ENCODE data around the gene UBE2I. TPM values are rescaled to one million over a fixed set of nuclear protein-coding genes. Genes with fewer than 3 reads are reported as not detected.

Gene UBE2I
- total and polyA plus RNA-seq, 2 donors from 2014 or later = 62.2 to 97.1 TPM

GRCh38 chr16:1330931-1331711 is 21.7 kb downstream of the UBE2I start:
- TF ChIP-seq, protein P1, sequence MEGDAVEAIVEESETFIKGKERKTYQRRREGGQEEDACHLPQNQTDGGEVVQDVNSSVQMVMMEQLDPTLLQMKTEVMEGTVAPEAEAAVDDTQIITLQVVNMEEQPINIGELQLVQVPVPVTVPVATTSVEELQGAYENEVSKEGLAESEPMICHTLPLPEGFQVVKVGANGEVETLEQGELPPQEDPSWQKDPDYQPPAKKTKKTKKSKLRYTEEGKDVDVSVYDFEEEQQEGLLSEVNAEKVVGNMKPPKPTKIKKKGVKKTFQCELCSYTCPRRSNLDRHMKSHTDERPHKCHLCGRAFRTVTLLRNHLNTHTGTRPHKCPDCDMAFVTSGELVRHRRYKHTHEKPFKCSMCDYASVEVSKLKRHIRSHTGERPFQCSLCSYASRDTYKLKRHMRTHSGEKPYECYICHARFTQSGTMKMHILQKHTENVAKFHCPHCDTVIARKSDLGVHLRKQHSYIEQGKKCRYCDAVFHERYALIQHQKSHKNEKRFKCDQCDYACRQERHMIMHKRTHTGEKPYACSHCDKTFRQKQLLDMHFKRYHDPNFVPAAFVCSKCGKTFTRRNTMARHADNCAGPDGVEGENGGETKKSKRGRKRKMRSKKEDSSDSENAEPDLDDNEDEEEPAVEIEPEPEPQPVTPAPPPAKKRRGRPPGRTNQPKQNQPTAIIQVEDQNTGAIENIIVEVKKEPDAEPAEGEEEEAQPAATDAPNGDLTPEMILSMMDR (IDR thresholded peaks at IDR 0.05; ENCODE audit: borderline replicate concordance, extremely low read depth, insufficient read depth) = no peak
- intact Hi-C loops (cut with DNase I) = no loop called here
- Histone ChIP-seq H3K27me3 (ENCODE audit: control insufficient read depth, insufficient read depth, low read length) (peaks cover 13% of the 10 kb centered on the region), H3K27ac (ENCODE audit: low read depth in 2 of 2, low read length in 2 of 2) (peak overlapping the region; percentile 74 to 76), H3K9ac (ENCODE audit: low read length in 3 of 3) (peak overlapping the region in 1 of 3 donors; percentile 73), H3K36me3 (ENCODE audit: control insufficient read depth in 2 of 3, insufficient read depth in 3 of 3, low read length in 3 of 3) (no peaks in the 10 kb centered on the region), H3K4me1 (ENCODE audit: control insufficient read depth in 2 of 3, insufficient read depth in 2 of 3, low read depth in 1 of 3, low read length in 3 of 3) (peaks cover 0 to 13% (median 12%) of the 10 kb centered on the region in 3 donors), H3K9me3 (ENCODE audit: control insufficient read depth in 2 of 3, insufficient read depth in 1 of 3, low read length in 3 of 3) (no peaks in the 10 kb centered on the region), H3K4me3 (ENCODE audit: low read length in 3 of 3) (peak overlapping the region in 2 of 3 donors; percentile 40 to 56)
- FAIRE-seq = no peak
- peak in 2 of 5 donors; percentile 63 to 81 for DNase-seq

DNA sequence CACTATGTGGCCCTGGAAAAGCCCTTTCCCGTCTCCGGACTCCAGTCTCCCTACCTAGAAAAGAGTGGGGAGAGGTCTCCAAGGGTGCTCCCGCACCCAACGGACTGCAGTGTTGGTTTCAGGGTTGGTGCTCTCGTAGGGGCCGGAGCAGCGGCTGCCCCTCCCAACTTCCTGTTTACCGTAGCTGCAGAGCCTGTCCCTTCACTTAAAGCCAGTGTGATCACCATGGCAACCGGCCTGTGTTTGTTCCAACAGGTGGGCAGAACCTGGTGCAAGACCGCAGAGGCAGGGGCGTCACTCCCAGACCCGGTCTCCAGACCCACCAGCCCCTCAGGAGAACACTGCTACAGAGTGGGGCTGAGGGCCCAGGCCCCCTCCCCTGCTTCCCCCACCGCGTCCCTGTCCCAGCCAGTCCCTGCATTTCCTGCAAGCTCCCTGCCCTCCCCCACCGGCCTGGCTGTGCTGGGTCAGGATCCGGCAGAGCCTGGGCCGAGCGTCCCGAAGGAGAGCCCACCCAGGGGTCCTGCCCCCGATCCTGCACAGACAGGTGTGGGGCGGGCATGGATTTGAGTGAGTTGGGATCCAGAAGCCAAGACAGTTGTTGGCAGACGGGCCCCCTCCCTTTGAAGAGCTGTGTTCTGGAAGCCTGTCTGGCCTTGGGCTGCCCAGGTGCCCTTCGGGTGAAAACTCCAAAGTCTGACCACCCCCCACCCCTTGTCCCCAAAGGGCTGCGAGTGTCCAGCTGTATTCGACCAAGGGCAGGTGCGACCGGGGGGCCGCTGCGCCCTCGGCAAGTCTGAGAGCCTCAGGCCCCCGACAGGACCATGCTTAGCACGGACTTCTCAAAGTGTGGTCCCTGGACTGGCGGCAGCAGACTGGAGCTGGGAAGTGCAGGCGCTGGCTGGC is 22.5 kb downstream of the UBE2I start:
- TF ChIP-seq, protein P1 (IDR thresholded peaks at IDR 0.05; ENCODE audit: borderline replicate concordance, extremely low read depth, insufficient read depth) = no peak
- Histone ChIP-seq H3K4me3 (ENCODE audit: low read length in 3 of 3) (peak overlapping the region in 2 of 3 donors; percentile 40 to 56), H3K9me3 (ENCODE audit: control insufficient read depth in 2 of 3, insufficient read depth in 1 of 3, low read length in 3 of 3) (no peaks in the 10 kb centered on the region), H3K36me3 (ENCODE audit: control insufficient read depth in 2 of 3, insufficient read depth in 3 of 3, low read length in 3 of 3) (no peaks in the 10 kb centered on the region), H3K9ac (ENCODE audit: low read length in 3 of 3) (peak overlapping the region in 1 of 3 donors; percentile 73), H3K27me3 (ENCODE audit: control insufficient read depth, insufficient read depth, low read length) (peaks cover 13% of the 10 kb centered on the region), H3K27ac (ENCODE audit: low read depth in 2 of 2, low read length in 2 of 2) (peak overlapping the region; percentile 74 to 76), H3K4me1 (ENCODE audit: control insufficient read depth in 2 of 3, insufficient read depth in 2 of 3, low read depth in 1 of 3, low read length in 3 of 3) (peaks cover 0 to 13% (median 12%) of the 10 kb centered on the region in 3 donors)
- intact Hi-C loops (cut with DNase I) = no loop called here
- FAIRE-seq = no peak
- peak; percentile 92 to 96 (median 94) for DNase-seq

GRCh38 chr16:1332618-1333148 is 23.2 kb downstream of the UBE2I start:
- no peak for DNase-seq
- Histone ChIP-seq H3K36me3 (ENCODE audit: control insufficient read depth in 2 of 3, insufficient read depth in 3 of 3, low read length in 3 of 3) (no peaks in the 10 kb centered on the region), H3K9ac (ENCODE audit: low read length in 3 of 3) (peak overlapping the region in 1 of 3 donors; percentile 73), H3K9me3 (ENCODE audit: control insufficient read depth in 2 of 3, insufficient read depth in 1 of 3, low read length in 3 of 3) (no peaks in the 10 kb centered on the region), H3K27ac (ENCODE audit: low read depth in 2 of 2, low read length in 2 of 2) (peak overlapping the region; percentile 74 to 76), H3K4me3 (ENCODE audit: low read length in 3 of 3) (peak overlapping the region in 2 of 3 donors; percentile 18 to 56), H3K4me1 (ENCODE audit: control insufficient read depth in 2 of 3, insufficient read depth in 2 of 3, low read depth in 1 of 3, low read length in 3 of 3) (peaks cover 0 to 13% (median 12%) of the 10 kb centered on the region in 3 donors), H3K27me3 (ENCODE audit: control insufficient read depth, insufficient read depth, low read length) (peaks cover 13% of the 10 kb centered on the region)
- no peak for FAIRE-seq
- intact Hi-C loops (cut with DNase I) = no loop called here
- TF ChIP-seq, protein P1 (IDR thresholded peaks at IDR 0.05; ENCODE audit: borderline replicate concordance, extremely low read depth, insufficient read depth) = no peak
